ENCODE data around the gene UNC5A.

The UNC5A gene

DNA sequence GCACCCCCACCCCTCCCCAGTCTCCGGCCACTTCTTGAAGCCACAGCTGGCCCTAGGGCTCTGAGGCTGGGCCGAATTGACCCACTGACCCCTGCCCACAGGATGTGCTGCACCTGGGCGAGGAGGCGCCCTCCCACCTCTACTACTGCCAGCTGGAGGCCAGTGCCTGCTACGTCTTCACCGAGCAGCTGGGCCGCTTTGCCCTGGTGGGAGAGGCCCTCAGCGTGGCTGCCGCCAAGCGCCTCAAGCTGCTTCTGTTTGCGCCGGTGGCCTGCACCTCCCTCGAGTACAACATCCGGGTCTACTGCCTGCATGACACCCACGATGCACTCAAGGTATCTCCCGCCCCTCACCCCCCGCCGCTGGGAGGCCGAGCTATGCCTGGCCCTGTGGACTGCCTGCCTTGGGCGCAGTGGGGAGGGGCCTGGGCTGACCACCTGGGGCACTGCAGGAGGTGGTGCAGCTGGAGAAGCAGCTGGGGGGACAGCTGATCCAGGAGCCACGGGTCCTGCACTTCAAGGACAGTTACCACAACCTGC is 67.5 kb downstream of the UNC5A start:
- DNase-seq (ENCODE audit: extremely low read depth in 1 of 2, low read depth in 1 of 2), result no peak

DNA sequence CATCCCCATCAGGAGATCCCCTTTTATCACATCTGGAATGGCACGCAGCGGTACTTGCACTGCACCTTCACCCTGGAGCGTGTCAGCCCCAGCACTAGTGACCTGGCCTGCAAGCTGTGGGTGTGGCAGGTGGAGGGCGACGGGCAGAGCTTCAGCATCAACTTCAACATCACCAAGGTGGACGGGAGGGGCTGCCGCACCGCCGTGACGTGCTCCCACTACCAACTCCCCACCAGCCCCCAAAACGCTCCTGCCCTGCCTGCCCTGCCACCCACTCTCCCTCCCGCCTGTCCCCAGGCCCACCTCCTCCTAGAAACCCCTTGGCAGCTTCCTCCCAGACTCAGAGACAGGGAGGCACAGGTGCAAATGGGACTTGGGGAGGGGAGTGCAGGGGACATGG is 68.1 kb downstream of the UNC5A start:
- DNase-seq (ENCODE audit: extremely low read depth in 1 of 2, low read depth in 1 of 2), result no peak

DNA sequence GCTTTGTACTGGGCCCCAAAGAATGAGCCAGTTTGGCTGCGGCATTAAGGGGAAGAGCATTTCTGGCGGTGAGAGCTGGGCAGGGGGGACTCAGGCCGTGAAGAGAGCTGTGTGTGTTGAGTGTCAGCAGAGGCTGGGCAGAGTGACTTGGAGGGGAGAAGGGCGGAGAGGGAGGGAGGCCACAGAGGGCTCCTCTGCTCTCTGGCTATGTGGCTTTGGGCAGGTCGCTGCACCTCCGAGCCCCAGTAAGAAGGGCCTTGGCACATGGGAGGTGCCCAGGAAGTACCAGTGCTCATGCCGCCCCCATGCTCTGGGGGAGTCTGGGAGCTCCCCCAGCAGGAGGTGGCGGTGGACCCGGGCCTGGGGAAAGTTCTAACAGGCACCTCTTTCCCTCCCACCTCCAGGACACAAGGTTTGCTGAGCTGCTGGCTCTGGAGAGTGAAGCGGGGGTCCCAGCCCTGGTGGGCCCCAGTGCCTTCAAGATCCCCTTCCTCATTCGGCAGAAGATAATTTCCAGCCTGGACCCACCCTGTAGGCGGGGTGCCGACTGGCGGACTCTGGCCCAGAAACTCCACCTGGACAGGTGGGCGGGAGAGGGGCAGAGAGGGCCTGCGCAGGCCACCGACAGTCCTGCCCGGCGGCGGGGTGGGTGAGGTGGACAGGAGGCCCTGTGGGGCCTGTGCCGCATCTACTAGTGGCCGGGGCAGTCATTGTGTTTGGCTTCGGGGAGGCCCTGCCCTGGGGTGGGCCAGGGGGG is 68.7 kb downstream of the UNC5A start:
- DNase-seq (ENCODE audit: extremely low read depth in 1 of 2, low read depth in 1 of 2), result no peak

GRCh38 chr5:176879663-176880361 is 69.5 kb downstream of the UNC5A start:
- DNase-seq (ENCODE audit: extremely low read depth in 1 of 2, low read depth in 1 of 2), result no peak

DNA sequence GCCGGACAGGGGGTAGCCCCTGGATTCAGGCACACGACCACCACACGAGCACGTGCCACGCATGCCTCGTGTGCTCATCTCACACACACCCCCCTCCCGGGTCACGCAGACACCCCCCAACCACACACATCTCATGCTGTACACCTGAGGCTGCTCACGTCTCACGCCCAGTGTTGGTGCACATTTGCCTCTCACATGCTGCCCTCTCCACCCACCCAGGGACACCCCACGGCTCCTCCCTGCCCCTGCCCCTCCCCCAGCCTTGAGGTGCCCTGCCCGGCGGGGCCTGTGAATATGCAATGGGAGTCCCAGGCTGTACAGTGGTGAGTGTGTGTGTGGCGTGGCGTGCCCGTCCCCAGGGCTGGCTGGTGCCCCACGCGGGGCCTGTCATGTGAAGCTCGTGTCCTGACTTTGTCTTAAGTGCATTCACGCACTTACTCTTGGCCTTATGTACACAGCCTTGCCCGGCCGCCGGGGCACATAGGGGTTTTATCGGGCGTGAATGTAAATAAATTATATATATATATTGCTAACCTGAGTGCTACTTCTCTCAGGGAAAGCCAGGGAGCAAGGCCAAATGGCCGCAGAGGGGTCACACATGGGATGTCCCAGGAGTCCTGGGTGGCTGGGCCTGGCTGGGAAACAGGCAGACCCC is 70.1 kb downstream of the UNC5A start:
- DNase-seq (ENCODE audit: extremely low read depth in 1 of 2, low read depth in 1 of 2), result no peak

GRCh38 chr5:176881021-176881749 is 70.8 kb downstream of the UNC5A start:
- DNase-seq (ENCODE audit: extremely low read depth in 1 of 2, low read depth in 1 of 2), result no peak

DNA sequence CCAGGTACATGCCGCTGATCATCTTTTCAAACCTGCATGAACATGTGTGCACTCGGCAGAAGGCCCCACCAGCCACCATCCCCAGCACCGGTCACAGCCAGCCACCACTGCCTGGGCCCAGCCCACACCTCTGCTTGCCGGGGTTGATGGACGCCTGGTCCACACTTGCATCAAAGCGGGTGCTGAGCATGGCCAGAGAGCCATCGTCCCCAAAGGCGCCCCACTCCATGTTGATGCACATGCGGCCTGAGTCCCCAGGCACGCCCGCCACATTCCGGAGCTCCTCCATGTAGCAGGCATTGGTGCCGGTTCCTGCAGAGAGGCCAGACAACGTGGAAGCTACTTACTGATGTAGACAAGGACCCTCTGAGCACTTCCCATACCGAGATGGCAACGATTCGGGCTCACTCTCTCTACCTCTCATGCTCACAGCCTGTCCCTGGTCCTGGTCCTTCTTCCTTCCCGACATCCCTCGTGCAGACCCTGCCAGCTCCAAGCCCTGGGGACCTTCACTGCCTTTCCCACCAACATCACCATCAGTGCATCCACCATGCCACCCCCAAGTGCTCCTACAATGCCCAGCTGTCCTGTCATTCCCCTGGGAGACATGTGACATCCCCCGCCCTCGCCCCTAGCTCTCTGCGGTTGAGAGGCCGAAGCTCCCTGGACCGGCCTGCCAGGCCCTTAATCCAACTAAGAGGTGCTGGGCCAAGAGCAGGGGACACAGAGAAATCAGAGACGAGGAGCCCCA is 71.6 kb downstream of the UNC5A start:
- DNase-seq (ENCODE audit: extremely low read depth in 1 of 2, low read depth in 1 of 2), result no peak

DNA sequence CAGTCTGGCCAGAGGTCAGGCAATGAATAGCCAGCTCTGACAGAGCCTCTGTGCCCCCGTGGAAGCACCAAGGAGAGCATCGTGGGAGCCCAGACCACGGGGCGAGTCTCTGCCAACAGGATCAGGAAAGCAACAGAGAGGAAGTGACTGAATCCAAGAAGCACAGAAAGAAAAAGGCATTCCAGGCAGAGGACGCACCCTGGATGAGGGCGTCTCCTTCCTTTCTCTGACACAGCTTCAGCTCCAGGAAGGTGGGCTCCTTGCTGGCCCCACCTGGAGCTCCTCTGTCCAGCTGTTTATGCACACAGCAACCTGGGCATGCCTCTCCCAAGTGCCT is 72.2 kb downstream of the UNC5A start:
- no peak for DNase-seq (ENCODE audit: extremely low read depth in 1 of 2, low read depth in 1 of 2)

GRCh38 chr5:176883700-176884570 is 73.6 kb downstream of the UNC5A start:
- DNase-seq (ENCODE audit: extremely low read depth in 1 of 2, low read depth in 1 of 2), result no peak

DNA sequence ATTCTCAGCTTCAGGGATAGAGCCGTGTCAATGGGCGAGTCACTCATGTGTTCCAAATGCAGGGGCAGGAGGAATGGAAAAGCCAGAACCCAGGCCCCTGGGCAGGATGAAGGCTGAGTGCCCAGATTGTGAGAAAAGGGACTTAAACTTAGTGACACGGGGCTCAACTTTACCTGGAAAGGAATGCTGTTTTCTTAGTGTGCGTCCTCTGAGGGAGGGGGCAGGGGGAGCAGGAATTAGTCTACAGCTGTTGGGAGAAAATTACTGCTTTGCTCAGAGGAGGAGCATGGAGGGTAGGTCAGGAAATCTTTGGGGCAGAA is 74.2 kb downstream of the UNC5A start:
- no peak for DNase-seq (ENCODE audit: extremely low read depth in 1 of 2, low read depth in 1 of 2)

- DNase-seq (ENCODE audit: extremely low read depth in 1 of 2, low read depth in 1 of 2), result no peak
These were observed 76.2 kb downstream of the UNC5A start for GRCh38 chr5:176886336-176887251.

- DNase-seq (ENCODE audit: extremely low read depth in 1 of 2, low read depth in 1 of 2), result no peak
These were observed 77.0 kb downstream of the UNC5A start for GRCh38 chr5:176887252-176887849.

- no peak for DNase-seq (ENCODE audit: extremely low read depth in 1 of 2, low read depth in 1 of 2)
These were observed 77.9 kb downstream of the UNC5A start for GRCh38 chr5:176888016-176888864.

- no peak for DNase-seq (ENCODE audit: extremely low read depth in 1 of 2, low read depth in 1 of 2)
These were observed 78.5 kb downstream of the UNC5A start for GRCh38 chr5:176888865-176889165.

DNA sequence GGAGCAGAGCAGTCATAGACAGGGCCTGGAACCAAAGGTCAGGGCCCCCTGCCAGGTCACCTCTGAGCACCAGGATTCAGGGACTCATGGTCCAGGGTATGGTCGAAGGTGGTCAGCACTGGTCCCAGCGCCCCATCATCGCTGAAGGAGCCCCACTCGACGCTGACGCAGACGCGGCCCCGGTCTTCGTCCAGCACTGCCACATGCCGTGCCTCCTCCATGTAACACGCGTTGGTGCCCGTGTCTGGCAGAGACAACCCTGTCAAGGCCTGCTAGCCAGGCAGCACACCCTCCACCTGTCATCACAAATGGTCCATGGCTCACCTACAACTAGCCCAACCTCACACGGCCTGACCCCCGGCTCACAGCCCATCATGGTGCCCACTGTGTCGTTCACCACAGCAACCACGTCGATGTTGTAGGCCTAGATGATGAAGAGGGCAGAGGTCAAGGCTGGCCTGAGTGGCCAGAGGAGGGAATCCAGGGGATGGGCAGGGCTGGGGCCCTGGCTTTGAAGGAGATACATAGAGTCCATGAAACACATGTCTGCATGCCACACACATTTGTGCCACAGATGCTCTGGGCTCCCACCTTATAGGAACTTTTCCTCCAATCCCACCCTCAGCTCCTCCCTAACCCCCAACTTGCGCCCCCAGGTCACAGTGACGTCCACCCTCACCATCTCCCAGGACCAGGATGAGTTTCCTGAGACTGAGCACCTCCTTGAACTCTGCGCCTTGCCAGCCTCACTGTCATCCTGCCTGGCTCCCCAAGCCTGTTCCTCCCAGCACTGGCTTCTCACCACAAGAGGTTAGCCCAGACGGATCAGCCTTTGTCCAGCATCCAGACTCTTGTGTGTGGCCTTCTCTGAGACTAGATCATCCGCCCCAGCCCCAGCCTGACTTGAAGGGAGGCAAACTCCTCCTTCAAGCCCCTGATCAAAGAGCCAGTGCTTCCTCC is 79.2 kb downstream of the UNC5A start:
- DNase-seq (ENCODE audit: extremely low read depth in 1 of 2, low read depth in 1 of 2), result no peak

All from stimulated activated CD8-positive, alpha-beta memory T cell treated with anti-CD3 and anti-CD28 coated beads, Interleukin-7, amount 100 ng/mL, for 48 hours (primary cell).